H1 (cell line): ENCODE results near the gene POLE2. TPM values are rescaled to one million over a fixed set of nuclear protein-coding genes. Genes with fewer than 3 reads are reported as not detected.

ENCODE experiments used
- SRF ChIP-seq: IDR thresholded peaks from 2 replicates; pipeline ENCODE4 v1.6.1; 2011; ENCODE audit warnings: mild to moderate bottlenecking, low read depth, low read length, moderate library complexity
- polyA plus RNA-seq, 7 experiments: library from polyadenylated mRNA; depleted of rRNA in 3 of 7; stranded (reverse) in 5 of 7; unstranded in 2 of 7; fragments of >200 nt in 5 of 7; fragments of 200-250 nt in 2 of 7; gene quantifications; 1 replicate in 5 of 7; 2 replicates in 1 of 7; 4 replicates in 1 of 7; pipeline versions ENCODE4 v1.2.1 to v1.2.3, GENCODE V29; 2011 to 2013; ENCODE audit warnings: missing spikeins in 2 of 7, mixed read lengths in 2 of 7
- total RNA-seq: library from RNA; stranded (reverse); fragmentation: NEBNext Ultra II Directional; extraction: Animal tissue kit (Norgen Biotek cat#: 25700); gene quantifications from 2 replicates; pipeline ENCODE4 v1.2.1, GENCODE V29; 2021

Gene POLE2
- total and polyA plus RNA-seq, 2 of the 8 experiments (the other 6 are each of a cell fraction or from before 2014, with no cell fraction given), result 31.2 to 41.7 TPM

DNA sequence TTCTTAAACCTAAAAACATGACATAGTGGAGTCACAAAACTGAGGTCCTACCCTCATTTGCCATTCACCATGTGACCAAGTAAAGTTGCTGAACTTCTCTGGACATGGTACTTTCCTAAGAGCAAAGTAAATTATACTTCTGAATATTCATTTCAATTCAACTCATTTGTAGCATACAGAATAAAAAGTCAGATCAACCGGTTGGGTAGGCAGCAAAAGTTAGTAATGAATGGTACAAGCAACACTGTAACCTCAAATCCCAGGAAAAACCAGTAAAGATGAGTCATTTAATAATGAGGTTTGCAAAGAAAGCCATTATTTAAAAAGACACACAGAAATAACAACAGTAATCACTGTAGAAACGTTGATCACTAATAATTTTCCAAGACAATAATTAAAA is 8.7 kb downstream of the POLE2 start (continued):
- no peak for TF ChIP-seq SRF
- TF ChIP-seq, all 59 proteins: peak for 0
